ENCODE data around the gene FAM170B. TPM values are rescaled to one million over a fixed set of nuclear protein-coding genes. Genes with fewer than 3 reads are reported as not detected.

FAM170B gene
- total and polyA plus RNA-seq, 9 of the 15 experiments (the other 6 are each of a cell fraction or from before 2014, with no cell fraction given), result 0.11 to 0.21 TPM; not detected in 7

- TF ChIP-seq MED1 (CRISPR knock-in tag; IDR thresholded peaks at IDR 0.05; ENCODE audit: borderline replicate concordance) (no peak), TFAM (CRISPR knock-in tag; conservative IDR thresholded peaks at IDR 0.05) (no peak), RUNX1 (IDR thresholded peaks at IDR 0.05; ENCODE audit: low read depth) (no peak), ZNF445 (CRISPR knock-in tag; IDR thresholded peaks at IDR 0.05; ENCODE audit: low read depth) (no peak), EP400 (IDR thresholded peaks at IDR 0.05) (no peak), ZNF12 (CRISPR knock-in tag; IDR thresholded peaks at IDR 0.05) (no peak), ZNF316 (IDR thresholded peaks at IDR 0.05) (no peak), ZNF511 (CRISPR knock-in tag; IDR thresholded peaks at IDR 0.05) (no peak), SP2 (IDR thresholded peaks at IDR 0.05; ENCODE audit: extremely low read depth, low read depth, low read length, poor library complexity, severe bottlenecking) (no peak), SMARCC2 (IDR thresholded peaks at IDR 0.05; ENCODE audit: low read depth) (no peak), HNRNPL (IDR thresholded peaks at IDR 0.05; ENCODE audit: low read depth, low read length) (no peak), TCFL5 (CRISPR knock-in tag; conservative IDR thresholded peaks at IDR 0.05) (no peak), RBM15 (IDR thresholded peaks at IDR 0.05; ENCODE audit: insufficient read depth, low read length) (no peak), ZNF695 (CRISPR knock-in tag; IDR thresholded peaks at IDR 0.05) (no peak), ZNF224 (CRISPR knock-in tag; IDR thresholded peaks at IDR 0.05) (no peak), MLLT1 (IDR thresholded peaks at IDR 0.05) (no peak), ZZZ3 (IDR thresholded peaks at IDR 0.05) (no peak), ZNF75A (CRISPR knock-in tag; IDR thresholded peaks at IDR 0.05) (no peak), KLF13 (tag; IDR thresholded peaks at IDR 0.05; ENCODE audit: borderline replicate concordance, low read depth) (no peak), DIDO1 (tag; IDR thresholded peaks at IDR 0.05; ENCODE audit: low read depth) (no peak), PML (IDR thresholded peaks at IDR 0.05; ENCODE audit: low read length) (no peak), TCF7L2 (IDR thresholded peaks at IDR 0.05; ENCODE audit: low read depth, low read length) (no peak), FOXA3 (CRISPR knock-in tag; conservative IDR thresholded peaks at IDR 0.05 in 1 of 2, IDR thresholded peaks at IDR 0.05 in 1 of 2) (no peak; a peak in 1 of 4 replicates), SOX6 (IDR thresholded peaks at IDR 0.05) (no peak), ZNF780A (CRISPR knock-in tag; IDR thresholded peaks at IDR 0.05) (no peak), HSF4 (CRISPR knock-in tag; IDR thresholded peaks at IDR 0.05; ENCODE audit: borderline replicate concordance) (no peak), TEAD2 (tag; IDR thresholded peaks at IDR 0.05) (no peak), ZNF324 (CRISPR knock-in tag; IDR thresholded peaks at IDR 0.05) (no peak), RBM39 (optimal IDR thresholded peaks at IDR 0.05; ENCODE audit: low read depth, low read length) (no peak), L3MBTL2 (IDR thresholded peaks at IDR 0.05) (0 out of 2 replicates have a peak, but pooled peaks have one; percentile 11)
Observed at GRCh38 chr10:49178489-49179471, 45.0 kb upstream of the FAM170B start (continued).

Data from K562 (cell line).